GM21576 (cell line): ENCODE data around the gene PPP1R13B.
"Not testable (repeated sequence)": the region's sequence is repeated elsewhere in the genome, so short reads cannot be mapped to it uniquely, and the experiment has no call there.

Experiments used
- ATAC-seq: cut with Tn5 transposase; IDR thresholded peaks from one replicate; pipeline ENCODE4 v1.9.1; 2021; ENCODE audit warnings: mild to moderate bottlenecking, moderate library complexity; ENCODE audit not compliant: unreplicated experiment

The PPP1R13B gene

GRCh38 chr14:103859416-103860202, 12.2 kb upstream of the PPP1R13B start:
- no peak for ATAC-seq

- ATAC-seq: no peak
Measured at GRCh38 chr14:103858063-103858781, 10.8 kb upstream of the PPP1R13B start.

GRCh38 chr14:103857256-103857655, 9.9 kb upstream of the PPP1R13B start:
- no peak for ATAC-seq

DNA sequence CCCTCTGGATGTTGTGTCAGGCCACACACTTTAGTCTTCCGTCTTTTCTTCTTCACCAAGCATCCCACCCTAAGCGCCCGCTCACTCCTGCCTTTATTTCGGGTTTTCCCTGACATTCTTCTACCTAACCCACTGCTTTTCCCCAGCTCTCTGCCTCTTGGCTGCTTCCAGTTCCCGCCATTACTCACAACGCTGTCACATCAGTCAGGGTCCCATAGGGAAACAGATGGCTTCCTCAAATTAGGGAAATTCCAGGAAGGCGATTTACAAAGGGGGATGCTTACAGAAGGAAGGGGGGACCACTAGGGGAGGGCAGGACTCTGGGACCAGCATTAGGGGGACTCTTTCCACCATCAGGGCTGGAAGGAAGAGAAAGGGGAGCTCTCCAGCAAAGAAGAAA, 9.2 kb upstream of the PPP1R13B start:
- no peak for ATAC-seq

GRCh38 chr14:103856105-103856504, 8.7 kb upstream of the PPP1R13B start:
- no peak for ATAC-seq

DNA sequence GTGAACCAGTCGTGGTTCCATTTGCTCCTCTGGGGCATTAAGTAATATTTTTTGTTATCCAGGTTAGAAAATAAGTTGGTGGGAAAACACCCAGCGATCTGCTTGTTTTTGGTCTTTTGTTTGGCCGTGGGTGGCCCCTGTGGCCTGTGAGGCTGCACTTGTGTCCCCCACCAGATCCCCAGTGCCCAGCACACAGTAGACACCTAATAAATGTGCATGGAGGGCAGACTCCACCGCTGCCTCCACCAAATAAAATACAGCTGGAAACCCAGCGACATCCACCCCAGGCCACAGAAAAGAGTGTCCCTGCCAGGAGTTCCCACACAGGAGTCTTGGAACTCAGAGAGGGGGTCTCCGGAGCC, 8.3 kb upstream of the PPP1R13B start:
- ATAC-seq: no peak

DNA sequence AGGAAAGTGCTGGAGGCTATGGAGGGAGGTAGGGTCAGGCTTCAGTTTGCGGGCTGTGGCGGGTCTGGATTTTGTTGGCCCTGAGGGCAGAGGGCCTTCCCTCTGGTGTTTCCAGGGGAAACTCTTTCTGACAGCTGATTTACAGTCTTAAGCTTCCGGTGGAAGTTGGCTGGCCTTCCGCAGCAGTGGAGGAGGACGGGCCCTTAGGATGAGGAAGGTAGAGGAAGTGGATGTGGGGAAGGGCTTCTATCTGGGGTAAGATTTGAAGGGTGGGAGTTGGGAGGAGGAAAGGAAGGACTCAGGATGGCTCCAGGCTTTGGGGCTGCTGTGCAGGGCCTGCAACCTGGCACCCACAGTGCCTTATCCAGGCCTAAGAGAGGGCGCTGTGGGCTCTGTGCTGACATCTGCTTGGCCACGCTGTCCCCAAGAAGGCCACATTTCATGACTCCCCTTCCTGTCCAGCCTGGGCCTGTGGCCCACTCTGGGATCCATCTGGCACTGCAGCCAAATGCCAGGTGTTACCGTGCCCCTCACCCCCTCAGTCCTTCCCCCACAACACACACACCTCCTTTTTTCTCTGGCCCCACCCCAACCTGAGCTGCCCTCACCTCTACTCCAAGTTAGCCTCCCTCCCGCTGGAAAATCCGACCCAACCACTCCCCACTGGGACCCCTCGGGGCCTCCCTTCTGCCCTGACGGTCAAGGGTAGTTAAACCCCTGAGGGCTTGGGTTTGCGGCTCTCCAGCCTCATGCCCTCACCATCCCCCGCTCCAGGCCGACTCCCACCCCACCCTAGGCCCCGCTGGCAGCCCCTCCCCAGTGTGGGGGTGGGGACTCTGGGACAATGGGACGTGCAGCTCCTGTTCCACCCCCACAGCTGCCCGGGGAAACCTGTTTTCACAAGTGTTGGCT, 7.7 kb upstream of the PPP1R13B start:
- ATAC-seq: no peak

DNA sequence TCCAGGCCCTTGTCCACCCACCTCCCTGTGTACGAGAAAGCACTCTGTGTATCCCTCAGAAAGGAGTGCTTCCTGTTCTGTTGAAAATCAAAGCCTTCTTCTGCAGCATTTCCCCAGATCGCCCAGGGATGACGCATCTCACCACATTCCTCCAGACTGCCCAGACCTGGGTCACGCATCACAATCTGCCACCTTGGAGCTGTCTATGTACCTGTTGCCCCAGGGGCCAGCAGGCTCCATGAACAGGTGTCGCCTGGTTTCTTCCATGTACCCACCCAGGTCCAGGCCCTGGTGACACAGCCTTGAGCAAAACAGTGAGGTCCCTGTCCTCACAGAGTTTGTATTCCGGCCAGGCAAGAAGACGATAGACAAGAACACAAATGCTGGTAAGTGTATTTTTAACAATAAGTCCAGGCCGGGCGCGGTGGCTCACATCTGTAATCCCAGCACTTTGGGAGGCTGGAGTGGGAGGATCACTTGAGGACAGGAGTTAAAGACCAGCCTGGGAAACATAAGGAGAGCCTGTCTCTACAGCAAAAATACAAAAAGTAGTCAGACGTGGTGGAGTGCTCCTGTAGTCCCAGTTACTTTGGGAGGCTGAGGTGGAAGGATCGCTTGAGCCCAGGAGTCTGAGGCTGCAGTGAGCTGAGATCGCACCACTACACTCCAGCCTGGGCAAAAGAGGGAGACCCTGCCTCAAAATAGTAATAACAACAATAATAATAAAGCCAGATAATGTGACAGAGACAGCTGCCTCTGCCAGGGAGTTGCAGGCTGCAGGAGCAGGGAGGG, 6.8 kb upstream of the PPP1R13B start:
- no peak for ATAC-seq

- ATAC-seq: no peak
Measured at GRCh38 chr14:103849151-103849886, 1.9 kb upstream of the PPP1R13B start.

DNA sequence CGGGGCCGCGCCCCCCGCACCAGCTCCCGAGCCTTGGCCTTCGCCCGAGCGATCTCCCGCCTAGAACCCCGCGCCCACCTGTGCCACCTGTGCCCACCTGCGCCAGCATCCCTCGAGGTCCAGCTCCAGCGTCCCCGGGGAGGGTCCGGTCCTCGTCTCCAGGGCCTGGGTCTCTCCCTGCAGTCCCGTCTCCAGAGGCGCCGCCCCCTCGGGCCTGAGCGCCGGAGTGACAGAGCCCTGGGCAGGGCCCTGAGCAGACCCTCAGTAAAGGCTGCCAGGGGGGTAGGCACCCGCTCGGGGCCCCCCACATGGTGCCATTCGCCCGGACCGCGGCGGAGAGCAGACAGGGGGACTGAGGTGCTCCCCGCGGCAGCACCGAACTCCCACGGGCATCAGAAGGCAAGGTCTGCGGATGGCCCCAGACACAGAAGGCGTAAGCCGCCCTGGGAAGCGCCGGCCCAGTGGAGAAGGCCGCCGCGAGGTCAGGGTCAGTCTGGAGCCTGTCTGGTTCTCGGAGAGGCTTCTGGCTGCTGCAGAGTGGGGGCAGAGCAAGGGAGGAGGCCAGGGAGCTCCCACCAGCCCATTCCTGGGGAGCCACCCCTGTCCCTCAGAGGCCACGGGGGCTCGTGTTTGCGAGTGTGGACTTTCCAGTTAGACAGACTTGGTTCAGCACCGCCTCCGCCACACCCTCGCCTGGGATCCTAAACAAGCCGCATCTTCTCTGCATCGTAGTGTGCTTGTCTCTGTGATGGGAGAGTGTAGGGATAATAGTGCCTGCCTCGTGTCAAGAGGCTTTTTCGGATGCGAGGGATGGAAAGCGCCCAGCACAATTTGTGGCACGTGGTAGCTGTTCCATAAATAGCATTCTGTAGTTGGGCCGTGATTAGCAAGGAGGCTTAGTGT, 1.1 kb upstream of the PPP1R13B start:
- ATAC-seq: no peak

DNA sequence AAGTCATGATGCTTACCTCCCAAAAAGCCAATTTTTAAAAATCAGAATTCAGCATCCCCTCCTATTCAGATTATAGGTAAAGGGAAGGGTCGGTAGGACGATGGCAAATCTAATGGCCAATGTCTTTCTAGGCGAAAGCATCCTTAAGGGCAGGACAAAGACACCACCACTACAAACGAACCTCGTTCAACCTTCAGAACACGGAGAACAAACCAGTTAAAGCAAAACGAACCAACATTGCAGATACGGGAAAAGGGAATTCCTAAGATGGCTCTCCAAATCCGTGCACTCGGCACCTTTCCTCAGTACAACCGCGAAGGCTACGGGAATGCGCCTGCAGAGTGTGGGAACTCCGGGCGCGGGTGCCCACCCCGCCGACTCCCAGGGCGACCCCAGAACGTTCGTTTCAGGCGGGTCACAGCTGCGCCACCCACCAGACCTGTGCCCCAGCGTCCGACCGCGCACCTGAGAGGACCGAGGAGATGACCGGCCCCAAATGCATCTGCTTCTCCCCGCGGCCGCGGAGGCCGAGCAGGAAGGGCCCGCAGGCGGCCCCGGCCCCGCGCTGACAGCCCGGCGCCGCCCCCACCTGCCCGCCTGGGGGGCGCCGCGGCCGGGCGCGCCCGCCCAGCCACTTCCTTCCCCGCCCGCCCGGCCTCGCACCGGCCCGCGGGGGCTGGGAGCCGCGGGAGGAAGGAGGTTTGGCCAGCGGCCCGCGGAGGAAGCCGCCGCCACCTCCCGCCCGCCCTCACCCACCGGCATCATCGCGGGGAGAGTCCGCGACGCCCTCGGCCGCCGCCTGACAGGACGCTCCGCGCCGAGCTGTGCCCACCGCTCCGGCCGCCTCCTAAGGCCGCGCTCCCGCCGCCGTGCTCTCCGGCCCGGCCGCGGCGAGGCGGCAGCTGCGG, 578 bp downstream of the PPP1R13B start:
- ATAC-seq: peak; percentile 34

DNA sequence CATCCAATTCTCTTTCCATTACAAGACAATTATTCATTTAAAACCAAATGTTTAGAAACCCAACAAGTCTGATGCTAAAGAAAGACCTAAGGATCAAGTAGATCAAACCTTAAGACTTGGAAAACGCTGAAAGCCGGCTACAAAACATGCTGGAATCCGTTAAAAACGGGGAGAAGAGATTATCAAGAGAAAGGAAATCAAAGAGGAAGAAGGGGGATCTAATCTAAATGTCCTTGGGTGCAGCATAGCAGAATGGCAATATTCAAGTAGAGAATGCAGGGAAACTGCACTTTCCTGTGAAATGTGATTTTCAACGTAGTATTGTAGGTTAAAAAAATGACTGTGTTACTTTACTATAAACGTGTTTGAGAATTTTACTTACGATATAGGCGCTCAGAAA, 1.3 kb downstream of the PPP1R13B start:
- no peak for ATAC-seq

- no peak for ATAC-seq
Measured at GRCh38 chr14:103845327-103845726, 2.0 kb downstream of the PPP1R13B start.

DNA sequence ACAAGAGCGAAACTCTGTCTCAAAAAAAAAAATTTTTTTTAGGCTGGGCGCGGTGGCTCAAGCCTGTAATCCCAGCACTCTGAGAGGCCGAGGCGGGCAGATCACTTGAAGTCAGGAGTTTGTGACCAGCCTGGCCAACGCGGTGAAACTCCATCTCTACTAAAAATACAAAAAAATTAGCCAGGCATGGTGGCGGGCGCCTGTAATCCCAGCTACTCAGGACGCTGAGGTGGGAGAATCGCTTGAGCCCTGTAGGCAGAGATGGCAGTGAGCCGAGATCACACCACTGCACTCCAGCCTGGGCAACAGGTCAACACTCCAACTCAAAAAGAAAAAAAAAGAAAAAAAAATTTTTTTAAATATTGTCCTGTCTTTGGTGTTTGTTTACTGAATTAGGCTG, 6.1 kb downstream of the PPP1R13B start:
- not testable (repeated sequence) for ATAC-seq

GRCh38 chr14:103840014-103840413, 7.4 kb downstream of the PPP1R13B start:
- no peak for ATAC-seq

DNA sequence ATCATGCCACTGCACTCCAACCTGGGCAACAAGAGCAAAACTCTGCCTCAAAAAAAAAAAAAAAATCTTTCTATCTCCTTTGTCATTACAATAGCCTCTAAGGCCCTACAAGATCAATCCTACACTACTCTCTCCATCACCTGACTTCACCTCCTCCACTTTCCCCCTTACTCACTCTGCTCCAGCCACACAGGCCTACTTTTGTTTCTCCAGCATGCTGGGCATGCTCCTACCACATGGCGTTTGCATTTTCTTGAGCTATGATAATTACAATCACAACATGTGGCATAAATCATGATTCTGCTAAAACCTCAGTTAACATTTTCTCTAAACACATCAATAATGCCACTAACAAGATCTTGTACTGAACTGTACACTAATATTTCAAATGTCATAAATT, 7.8 kb downstream of the PPP1R13B start:
- no peak for ATAC-seq

GRCh38 chr14:103838117-103838516, 9.3 kb downstream of the PPP1R13B start:
- no peak for ATAC-seq
